GM12878 (cell line): ENCODE data around the gene PTPRN2.

Experiments
- CBX5 ChIP-seq: sonication (generic); IDR thresholded peaks from 2 replicates; pipeline ENCODE4 v1.6.1; 2016; ENCODE audit warnings: low read depth, moderate library complexity, mild to moderate bottlenecking, inconsistent platforms
- ETV6 ChIP-seq, 2 experiments: fragments of 450-650 bp in 1 of 2; IDR thresholded peaks in 1 of 2; conservative IDR thresholded peaks in 1 of 2; 2 replicates each; pipeline ENCODE4 v1.6.1; 2014; ENCODE audit warnings: antibody characterized with exemption in 1 of 2, borderline replicate concordance in 1 of 2, low read depth in 1 of 2, mild to moderate bottlenecking in 1 of 2, moderate library complexity in 1 of 2
- FOS ChIP-seq: IDR thresholded peaks from 3 replicates; pipeline ENCODE4 v1.6.1; 2011; ENCODE audit warnings: borderline replicate concordance; ENCODE audit not compliant: insufficient read length; ENCODE audit errors: extremely low read depth
- HDAC2 ChIP-seq: fragments of 200-600 bp; sonication (generic); IDR thresholded peaks from 2 replicates; pipeline ENCODE4 v1.6.1; 2017
- MAX ChIP-seq: IDR thresholded peaks from 2 replicates; pipeline ENCODE4 v1.6.1; 2012; ENCODE audit warnings: low read depth, low read length, improper control_type of control experiment
- MYC ChIP-seq: IDR thresholded peaks from 2 replicates; pipeline ENCODE4 v1.6.1; 2011; ENCODE audit warnings: mild to moderate bottlenecking, low read length, moderate library complexity, inconsistent platforms; ENCODE audit not compliant: insufficient read depth, insufficient replicate concordance, insufficient read length, severe bottlenecking
- POLR2A ChIP-seq: IDR thresholded peaks from 2 replicates; pipeline ENCODE4 v1.6.1; 2011; ENCODE audit warnings: low read depth, mild to moderate bottlenecking, low read length
- RELA ChIP-seq: fragments of 450-650 bp; IDR thresholded peaks from 2 replicates; pipeline ENCODE4 v1.8.0; 2014; ENCODE audit warnings: borderline replicate concordance; ENCODE audit not compliant: partially characterized antibody
- TARDBP ChIP-seq: IDR thresholded peaks from 2 replicates; pipeline ENCODE4 v1.6.1; 2016; ENCODE audit warnings: borderline replicate concordance
- ZNF687 ChIP-seq: fragments of 450-650 bp; IDR thresholded peaks from 2 replicates; pipeline ENCODE4 v1.6.1; 2017; ENCODE audit warnings: mild to moderate bottlenecking, moderate library complexity
- TF ChIP-seq, protein P1 (sequence below), 3 experiments: IDR thresholded peaks in 2 of 3; conservative IDR thresholded peaks in 1 of 3; 2 replicates each; pipeline ENCODE4 v1.5.1; 2011; ENCODE audit warnings: low read depth in 3 of 3, low read length in 3 of 3, mild to moderate bottlenecking in 3 of 3, control low read depth in 2 of 3, moderate library complexity in 2 of 3, inconsistent platforms in 1 of 3, mixed read lengths in 1 of 3; ENCODE audit not compliant: control insufficient read depth in 2 of 3, insufficient read depth in 1 of 3; ENCODE audit errors: extremely low read depth in 1 of 3
- TF ChIP-seq, protein P2 (sequence below): fragments of 450-650 bp; IDR thresholded peaks from 2 replicates; pipeline ENCODE4 v1.6.1; 2017; ENCODE audit warnings: mild to moderate bottlenecking
- TF ChIP-seq, protein P3 (sequence below): IDR thresholded peaks from 2 replicates; pipeline ENCODE4 v1.6.1; 2011; ENCODE audit warnings: borderline replicate concordance, low read depth, mild to moderate bottlenecking, moderate library complexity, mixed read lengths, low read length; ENCODE audit not compliant: insufficient read depth; ENCODE audit errors: extremely low read length
- TF ChIP-seq, protein P4 (sequence below): fragments of 450-650 bp; IDR thresholded peaks from 2 replicates; pipeline ENCODE4 v1.6.1; 2016; ENCODE audit warnings: mild to moderate bottlenecking

- TF ChIP-seq POLR2A (no peak), MAX (no peak), ETV6 (conservative IDR thresholded peaks at IDR 0.05 in 1 of 2, IDR thresholded peaks at IDR 0.05 in 1 of 2; ENCODE audit: borderline replicate concordance in 1 of 2, low read depth in 1 of 2) (no peak), FOS (no peak), MYC (no peak), CBX5 (no peak), TARDBP (no peak), ZNF687 (no peak), HDAC2 (no peak), RELA (no peak)
- TF ChIP-seq, protein P1, sequence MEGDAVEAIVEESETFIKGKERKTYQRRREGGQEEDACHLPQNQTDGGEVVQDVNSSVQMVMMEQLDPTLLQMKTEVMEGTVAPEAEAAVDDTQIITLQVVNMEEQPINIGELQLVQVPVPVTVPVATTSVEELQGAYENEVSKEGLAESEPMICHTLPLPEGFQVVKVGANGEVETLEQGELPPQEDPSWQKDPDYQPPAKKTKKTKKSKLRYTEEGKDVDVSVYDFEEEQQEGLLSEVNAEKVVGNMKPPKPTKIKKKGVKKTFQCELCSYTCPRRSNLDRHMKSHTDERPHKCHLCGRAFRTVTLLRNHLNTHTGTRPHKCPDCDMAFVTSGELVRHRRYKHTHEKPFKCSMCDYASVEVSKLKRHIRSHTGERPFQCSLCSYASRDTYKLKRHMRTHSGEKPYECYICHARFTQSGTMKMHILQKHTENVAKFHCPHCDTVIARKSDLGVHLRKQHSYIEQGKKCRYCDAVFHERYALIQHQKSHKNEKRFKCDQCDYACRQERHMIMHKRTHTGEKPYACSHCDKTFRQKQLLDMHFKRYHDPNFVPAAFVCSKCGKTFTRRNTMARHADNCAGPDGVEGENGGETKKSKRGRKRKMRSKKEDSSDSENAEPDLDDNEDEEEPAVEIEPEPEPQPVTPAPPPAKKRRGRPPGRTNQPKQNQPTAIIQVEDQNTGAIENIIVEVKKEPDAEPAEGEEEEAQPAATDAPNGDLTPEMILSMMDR (IDR thresholded peaks at IDR 0.05 in 2 of 3, conservative IDR thresholded peaks at IDR 0.05 in 1 of 3; ENCODE audit: control insufficient read depth in 2 of 3, extremely low read depth in 1 of 3, insufficient read depth in 1 of 3, low read depth in 3 of 3, low read length in 3 of 3) = no peak
- TF ChIP-seq, protein P2, sequence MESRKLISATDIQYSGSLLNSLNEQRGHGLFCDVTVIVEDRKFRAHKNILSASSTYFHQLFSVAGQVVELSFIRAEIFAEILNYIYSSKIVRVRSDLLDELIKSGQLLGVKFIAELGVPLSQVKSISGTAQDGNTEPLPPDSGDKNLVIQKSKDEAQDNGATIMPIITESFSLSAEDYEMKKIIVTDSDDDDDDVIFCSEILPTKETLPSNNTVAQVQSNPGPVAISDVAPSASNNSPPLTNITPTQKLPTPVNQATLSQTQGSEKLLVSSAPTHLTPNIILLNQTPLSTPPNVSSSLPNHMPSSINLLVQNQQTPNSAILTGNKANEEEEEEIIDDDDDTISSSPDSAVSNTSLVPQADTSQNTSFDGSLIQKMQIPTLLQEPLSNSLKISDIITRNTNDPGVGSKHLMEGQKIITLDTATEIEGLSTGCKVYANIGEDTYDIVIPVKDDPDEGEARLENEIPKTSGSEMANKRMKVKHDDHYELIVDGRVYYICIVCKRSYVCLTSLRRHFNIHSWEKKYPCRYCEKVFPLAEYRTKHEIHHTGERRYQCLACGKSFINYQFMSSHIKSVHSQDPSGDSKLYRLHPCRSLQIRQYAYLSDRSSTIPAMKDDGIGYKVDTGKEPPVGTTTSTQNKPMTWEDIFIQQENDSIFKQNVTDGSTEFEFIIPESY = no peak
- TF ChIP-seq, protein P3, sequence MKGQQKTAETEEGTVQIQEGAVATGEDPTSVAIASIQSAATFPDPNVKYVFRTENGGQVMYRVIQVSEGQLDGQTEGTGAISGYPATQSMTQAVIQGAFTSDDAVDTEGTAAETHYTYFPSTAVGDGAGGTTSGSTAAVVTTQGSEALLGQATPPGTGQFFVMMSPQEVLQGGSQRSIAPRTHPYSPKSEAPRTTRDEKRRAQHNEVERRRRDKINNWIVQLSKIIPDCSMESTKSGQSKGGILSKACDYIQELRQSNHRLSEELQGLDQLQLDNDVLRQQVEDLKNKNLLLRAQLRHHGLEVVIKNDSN = no peak
- TF ChIP-seq, protein P4, sequence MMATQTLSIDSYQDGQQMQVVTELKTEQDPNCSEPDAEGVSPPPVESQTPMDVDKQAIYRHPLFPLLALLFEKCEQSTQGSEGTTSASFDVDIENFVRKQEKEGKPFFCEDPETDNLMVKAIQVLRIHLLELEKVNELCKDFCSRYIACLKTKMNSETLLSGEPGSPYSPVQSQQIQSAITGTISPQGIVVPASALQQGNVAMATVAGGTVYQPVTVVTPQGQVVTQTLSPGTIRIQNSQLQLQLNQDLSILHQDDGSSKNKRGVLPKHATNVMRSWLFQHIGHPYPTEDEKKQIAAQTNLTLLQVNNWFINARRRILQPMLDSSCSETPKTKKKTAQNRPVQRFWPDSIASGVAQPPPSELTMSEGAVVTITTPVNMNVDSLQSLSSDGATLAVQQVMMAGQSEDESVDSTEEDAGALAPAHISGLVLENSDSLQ = no peak
Observed at GRCh38 chr7:158479021-158479663, 108.5 kb downstream of the PTPRN2 start.
